ENCODE results near the gene VENTX.

DNA sequence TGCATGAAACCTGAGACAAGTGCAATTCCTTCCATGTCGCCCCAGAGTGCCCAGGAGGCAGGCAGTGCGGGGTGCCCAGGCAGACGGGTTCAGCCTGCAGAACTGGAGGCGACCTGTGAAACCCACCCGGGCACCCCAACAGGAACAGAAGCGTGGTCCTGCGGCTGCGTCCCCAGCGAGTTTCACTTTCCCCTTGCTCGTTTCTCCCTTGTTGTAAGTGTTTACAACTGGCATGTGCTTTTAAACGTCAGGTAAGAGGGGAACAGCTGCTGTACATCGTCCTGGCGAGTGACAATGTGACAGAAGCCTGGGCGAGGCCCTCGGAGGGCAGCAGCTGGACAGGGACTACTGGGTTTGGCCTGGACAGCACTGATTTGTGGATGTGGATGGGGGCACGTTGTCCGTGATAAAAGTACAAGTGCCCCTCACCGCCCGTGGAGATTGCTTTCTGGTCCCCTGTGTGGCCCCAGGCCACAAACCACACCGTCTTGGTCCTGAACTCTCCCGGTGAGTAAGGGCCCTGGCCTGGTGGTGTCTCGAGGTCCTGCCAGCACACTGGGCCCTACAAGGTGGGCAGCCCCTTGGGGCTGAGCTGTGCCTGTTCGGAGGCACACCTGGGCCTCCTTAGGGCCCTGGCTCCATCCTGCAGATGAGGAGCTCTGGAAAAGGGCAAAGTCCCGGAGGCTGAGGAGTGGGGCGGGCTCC is 4.0 kb downstream of the VENTX start:
- TF ChIP-seq, protein P1, sequence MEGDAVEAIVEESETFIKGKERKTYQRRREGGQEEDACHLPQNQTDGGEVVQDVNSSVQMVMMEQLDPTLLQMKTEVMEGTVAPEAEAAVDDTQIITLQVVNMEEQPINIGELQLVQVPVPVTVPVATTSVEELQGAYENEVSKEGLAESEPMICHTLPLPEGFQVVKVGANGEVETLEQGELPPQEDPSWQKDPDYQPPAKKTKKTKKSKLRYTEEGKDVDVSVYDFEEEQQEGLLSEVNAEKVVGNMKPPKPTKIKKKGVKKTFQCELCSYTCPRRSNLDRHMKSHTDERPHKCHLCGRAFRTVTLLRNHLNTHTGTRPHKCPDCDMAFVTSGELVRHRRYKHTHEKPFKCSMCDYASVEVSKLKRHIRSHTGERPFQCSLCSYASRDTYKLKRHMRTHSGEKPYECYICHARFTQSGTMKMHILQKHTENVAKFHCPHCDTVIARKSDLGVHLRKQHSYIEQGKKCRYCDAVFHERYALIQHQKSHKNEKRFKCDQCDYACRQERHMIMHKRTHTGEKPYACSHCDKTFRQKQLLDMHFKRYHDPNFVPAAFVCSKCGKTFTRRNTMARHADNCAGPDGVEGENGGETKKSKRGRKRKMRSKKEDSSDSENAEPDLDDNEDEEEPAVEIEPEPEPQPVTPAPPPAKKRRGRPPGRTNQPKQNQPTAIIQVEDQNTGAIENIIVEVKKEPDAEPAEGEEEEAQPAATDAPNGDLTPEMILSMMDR (IDR thresholded peaks at IDR 0.05), result no peak
- TF ChIP-seq EZH2 (IDR thresholded peaks at IDR 0.05), result no peak

All from neural progenitor cell (in vitro differentiated cells).